NCI-H446 (cell line): ENCODE data around the gene DIP2A.
"Not testable (repeated sequence)": the region's sequence is repeated elsewhere in the genome, so short reads cannot be mapped to it uniquely, and the experiment has no call there.

ENCODE experiments used
- DNase-seq, 2 experiments: peaks; one replicate each; lab custom pipeline; 2025; lab: John Stamatoyannopoulos, UW

DIP2A gene

DNA sequence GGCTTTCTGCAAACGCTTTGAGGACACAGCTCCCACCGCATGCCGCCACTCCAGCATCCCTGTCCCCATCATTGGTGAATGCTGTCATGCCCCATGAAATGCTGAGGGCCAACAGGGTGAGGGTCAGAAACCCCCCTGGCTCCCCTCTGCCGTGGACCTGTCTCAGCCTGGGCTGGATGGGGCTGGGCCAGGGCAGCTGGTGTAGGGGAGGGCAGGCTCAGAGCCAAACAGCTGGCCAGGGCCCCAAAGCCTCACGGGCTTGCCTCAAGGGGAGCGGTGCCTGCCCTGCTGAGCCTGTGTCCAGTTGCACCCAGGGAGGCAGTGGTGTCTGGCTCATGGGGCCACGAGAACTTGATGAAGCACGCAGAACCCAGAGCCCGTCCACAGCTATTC, 96.5 kb downstream of the DIP2A start:
- no peak for DNase-seq

DNA sequence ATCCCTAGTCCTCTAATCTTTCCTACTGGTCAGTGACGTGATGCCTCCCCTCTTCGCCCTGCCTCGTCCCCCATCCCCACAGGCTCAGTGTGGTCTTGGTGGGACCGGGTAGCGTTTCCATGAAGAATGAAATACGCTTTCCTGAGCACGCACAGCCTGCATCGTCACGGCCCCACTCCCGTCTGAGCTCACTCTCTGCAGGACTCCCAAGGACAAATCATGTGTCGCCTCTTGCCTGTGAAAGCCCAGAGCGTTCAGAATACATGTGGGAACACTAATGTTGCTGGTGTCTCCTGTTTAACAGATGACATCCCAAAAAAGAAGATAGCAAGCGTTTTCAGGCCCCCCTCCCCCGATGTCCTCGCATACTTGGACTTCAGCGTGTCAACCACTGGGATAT, 97.0 kb downstream of the DIP2A start:
- DNase-seq: no peak

DNA sequence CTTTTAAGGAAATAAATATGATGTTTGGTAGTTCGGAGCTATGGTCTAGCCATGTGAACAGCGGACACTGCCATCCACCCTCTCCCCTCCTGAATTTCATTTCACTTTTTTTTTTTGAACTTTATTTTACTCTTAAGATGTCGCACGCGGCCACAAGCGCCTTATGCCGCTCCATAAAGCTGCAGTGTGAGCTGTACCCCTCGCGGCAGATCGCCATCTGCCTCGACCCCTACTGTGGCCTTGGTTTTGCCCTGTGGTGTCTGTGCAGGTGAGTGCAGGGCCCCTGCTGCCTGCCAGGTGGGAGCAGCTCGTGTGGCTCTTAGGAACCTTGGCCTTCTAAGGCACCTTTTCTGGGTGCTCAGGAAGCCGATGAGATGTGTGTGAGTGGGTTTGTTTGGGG, 98.1 kb downstream of the DIP2A start:
- DNase-seq: no peak

DNA sequence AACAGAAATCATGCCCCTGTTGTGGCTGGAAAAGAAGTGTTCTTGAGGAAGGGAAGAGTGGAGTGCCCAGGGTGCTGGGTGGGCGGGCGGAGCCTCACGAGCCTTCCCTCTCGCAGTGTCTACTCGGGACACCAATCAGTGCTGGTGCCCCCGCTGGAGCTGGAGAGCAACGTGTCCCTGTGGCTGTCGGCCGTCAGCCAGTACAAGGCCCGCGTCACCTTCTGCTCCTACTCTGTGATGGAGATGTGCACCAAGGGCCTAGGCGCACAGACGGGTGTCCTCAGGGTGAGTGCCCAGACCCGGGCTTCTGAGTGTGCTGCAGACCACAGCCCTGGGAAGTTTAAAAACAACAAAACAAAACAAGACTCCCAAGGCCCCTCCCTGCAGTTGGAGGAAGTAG, 98.8 kb downstream of the DIP2A start:
- no peak for DNase-seq

DNA sequence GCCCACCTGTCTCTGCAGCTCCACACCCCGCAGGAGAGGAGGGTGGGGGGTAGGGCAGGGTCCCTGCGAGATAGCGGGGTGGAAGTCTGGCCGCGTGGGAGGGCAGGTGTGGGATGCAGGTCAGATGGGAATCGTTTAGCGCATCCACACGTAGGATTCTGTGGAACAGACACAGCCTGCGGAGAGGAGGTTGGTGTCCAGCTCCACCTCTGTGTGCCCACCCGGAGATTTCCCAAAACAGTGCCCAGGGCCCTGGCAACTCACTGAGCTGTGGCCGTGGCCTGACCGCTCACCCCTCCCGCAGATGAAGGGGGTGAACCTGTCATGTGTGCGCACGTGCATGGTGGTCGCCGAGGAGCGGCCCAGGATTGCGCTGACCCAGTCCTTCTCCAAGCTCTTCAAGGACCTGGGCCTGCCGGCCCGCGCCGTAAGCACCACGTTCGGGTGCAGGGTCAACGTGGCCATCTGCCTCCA, 99.3 kb downstream of the DIP2A start:
- DNase-seq: no peak

DNA sequence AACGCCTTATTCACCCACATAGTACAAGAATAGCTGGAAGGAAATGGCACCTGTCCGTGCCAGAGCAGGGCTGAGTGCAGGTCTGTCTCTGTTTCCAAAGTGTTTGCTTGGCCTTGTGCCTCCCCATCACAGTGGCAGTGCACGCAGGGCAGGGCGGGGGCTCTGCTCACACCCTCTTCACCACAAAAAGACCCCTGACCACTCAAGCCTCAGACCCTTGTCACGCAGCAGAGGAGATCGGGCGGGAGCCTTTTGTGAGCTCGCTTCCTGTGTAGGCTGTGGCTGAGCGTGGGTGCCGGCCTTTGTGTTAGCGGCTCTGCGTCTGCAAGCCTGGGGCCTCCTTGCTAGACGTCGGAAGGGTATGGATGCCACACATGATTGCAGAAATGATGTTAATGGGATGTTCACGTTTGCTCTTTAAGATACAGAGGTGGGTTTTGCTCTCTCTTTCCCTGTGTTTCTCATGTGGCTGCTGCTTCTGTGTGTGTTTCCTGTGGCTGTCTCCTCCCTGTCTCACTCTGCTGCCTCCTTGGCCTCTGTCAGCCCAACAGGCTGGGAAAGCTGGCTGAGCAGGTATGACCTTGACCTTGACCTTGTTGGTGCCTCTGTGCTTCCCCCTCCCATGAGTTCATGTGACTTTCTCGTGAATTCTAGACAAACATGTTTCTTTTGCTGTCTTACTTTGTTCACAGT, 100.7 kb downstream of the DIP2A start:
- DNase-seq: no peak

DNA sequence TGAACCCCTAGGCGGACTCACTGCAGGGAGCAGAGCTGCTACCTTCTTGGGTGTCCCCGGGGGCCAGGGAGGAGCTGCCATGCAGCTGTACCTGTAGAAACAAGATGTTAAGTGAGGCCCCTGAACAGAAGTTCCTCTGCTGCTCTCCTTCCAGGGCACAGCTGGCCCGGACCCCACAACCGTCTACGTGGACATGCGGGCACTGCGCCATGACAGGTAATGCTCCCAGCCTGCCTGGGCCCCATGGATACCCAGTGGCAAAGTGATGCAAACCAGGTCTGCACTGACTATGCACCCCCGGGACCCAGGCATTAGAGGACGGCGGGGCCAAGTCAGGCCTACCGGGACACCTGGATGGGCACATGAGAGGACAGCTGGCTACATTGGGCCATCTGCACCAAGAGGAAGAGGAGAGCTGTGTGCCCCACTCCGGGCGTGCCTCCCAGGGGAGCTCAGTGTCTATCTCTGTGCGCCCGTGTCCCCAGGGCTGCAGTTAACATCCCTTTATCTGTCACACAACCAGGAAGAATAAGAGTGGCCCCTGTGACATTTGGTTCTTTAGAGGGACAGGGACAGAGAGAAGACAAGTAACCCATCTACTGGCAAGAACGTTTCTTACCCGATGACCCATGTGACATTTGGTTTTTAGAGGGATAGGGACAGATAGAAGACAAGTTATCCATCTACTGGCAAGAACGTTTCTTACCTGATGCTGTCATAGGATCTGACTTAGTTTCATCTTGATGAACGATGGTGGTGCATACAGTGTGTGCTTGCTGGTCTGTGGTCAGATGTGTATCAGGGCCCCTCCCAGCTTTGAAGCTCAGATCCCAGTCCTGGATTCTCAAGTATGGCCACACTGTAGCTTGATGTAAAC, 102.1 kb downstream of the DIP2A start:
- no peak for DNase-seq

DNA sequence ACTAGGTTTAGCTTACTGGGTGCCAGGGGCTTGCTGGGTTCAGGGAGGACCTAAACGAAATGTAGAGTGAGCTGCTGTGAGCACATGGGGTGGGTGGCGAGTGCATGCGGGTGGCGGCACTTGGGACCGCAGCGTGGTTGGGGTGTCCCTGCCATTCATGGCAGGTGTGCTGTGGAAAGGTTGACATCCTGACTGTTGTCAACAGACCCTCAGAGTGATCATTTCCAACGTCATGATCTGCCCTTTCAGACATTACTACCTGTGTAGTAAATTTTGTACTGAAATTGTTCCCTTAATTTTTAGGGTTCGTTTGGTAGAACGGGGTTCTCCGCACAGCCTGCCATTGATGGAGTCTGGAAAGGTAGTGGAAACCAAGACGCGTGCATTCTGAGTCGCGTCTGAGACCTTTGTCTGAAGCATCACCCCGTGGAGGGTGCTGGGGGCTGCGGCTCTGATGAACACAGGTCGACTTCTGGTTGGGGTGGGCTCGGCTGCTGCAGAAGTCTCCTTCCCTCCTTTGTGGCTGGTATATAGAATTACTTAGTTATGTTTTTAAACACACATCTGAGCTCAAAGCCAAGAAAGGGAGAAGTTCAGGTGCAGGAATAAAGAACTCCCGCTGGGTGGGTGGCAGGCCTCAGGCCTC, 102.9 kb downstream of the DIP2A start:
- DNase-seq: no peak

DNA sequence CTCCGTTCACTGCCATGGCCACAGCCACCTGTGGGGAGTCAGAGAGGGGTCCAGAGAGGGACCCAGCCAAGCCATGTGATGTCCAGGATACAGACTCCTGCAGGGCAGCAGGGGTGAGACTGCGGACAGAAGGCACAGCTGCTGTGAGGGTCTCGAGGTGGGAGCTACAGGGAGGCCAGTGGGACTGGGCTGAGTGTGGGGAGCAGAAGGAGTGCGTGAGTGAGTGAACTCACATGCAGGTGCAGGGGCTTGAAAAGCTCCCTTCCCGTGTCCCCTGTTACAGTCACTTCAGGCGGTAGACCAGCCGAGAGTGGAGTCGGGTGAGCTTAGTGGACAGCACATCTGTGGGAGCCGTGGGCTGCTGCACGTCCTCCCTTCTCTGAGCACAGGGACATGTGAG, 103.8 kb downstream of the DIP2A start:
- no peak for DNase-seq

DNA sequence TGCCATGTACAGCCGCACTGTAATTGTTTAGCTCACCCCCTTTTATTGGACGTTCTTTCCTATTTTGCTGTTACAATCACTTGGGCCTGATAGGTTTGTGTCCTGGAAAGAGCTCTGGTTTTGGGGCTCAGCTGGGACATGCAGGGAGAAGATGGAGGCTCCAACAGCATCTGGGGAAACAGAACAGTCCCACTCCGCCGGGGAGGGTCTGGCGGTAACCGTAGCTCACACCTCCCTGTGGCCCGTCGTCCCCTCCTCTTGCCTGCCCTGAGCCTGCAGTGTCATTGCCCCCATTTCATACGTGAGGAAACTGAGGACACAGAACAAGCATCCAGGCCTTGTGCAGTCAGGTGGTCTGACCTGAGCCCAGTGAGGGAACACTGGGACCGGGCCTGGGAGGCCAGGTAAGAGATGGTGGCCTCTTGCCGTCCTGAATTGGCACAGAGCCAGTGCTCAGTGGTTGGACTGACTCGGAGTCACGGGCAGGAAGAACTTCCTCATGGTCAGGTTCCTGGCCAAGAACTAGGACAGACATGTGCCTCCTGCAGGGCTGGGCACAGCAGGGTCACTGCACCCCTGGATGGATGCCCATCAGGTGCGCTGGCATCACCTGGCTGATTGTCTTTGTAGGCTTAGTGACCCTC, 104.4 kb downstream of the DIP2A start:
- DNase-seq: no peak

DNA sequence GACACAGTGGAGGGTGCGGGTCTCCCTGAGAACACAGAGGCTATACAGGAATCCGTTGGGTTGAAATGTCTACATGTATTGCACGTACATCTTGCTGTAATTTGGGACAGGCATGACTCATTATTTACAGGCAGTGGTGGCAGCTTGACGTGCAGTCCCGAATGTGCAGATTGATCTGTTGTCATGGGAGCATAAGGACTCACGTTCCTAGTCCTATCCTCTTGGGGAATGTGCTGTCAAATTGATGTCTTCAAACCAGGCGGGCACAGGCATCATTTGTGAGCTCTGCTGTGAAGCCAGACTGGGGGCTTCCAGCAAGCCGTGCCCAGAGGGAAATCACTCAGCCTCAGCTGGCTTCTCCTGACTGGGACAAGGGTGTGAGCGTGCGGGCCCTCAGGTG, 105.7 kb downstream of the DIP2A start:
- no peak for DNase-seq

DNA sequence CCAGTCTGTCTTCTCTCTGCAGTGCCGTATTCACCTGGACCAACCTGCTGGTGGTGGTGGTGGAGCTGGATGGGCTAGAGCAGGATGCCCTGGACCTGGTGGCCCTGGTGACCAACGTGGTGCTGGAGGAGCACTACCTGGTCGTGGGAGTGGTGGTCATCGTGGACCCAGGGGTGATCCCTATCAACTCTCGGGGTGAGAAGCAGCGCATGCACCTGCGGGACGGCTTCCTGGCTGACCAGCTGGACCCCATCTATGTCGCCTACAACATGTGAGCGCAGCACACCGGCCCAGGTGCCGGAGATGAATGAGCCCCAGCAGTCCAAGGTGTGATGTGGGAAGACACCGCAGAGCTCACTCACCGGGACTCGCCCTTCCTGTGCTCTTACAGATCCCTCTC, 108.7 kb downstream of the DIP2A start:
- no peak for DNase-seq

DNA sequence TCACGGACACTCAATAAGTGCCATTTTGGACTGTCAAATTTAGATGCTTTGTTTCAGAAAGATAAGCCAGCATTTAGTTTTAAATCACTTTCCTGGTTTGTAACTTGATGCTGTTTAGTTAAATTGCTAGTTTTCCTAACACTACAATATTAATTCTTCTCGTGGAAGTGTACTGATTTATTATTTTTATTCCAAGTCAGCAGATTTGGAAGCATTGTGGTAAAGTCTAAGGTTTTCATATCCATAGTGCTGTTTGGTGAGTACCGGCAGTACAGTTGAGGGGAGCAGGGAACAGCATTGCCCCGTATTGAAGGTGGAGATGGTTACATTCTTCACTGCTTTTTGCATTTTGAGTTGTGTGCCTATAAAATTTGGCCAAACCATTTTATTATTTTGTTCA, 109.9 kb downstream of the DIP2A start:
- no peak for DNase-seq

DNA sequence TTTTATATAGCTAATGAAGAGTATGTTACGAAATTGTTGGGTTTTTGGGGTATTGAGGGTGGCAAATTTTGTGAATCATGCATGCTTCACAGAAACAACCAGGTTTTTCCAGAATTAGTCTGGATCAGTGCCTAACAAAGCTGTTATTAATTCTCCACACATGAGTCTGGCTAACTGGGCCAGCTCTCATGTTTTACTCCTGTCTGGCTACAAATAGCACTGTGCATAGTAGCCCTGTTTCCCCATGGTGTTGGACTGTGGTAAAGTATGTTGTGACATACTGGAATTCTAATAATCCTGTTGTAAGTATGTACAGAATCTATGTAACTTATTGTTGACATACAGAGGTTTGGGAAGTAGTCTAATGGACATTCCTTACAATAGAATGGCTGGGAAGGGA, 110.4 kb downstream of the DIP2A start:
- DNase-seq: no peak

DNA sequence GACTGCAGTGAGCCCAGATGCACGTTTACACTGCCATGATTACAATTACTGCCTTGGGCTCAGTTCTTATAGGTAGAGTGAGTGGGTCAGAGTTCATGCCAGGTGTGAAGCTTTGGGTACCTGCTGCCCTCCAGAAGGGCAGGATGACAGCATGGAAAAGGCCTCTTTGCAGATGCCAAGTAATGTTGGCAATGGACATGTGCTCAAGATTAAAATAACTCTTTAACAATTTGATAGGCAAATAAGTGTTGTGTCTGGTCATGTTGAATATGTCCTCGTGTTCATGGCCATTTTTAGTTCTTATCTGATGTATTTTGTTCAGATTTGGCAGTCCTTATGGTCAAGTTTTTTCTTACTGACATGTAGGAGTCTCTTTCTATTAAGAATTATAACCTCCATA, 111.4 kb downstream of the DIP2A start:
- no peak for DNase-seq

DNA sequence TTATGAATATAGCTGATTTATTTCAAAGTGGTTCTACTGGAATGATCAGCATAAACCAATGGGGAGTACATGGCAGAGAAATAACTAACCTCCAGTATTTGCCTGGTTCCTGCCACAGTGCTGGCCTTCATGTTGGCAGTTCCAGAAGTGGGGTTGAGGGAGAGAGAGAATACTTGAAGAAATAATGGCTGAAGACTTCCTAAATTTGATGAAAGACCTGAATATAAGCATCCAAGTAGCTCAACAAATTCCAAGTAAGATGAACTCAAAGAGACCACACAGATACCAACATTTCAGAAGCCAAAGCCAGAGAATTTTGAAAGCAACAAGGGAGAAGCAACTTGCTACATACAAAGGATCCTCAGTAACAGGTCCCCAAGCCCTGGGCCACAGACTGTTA, 111.9 kb downstream of the DIP2A start:
- no peak for DNase-seq

DNA sequence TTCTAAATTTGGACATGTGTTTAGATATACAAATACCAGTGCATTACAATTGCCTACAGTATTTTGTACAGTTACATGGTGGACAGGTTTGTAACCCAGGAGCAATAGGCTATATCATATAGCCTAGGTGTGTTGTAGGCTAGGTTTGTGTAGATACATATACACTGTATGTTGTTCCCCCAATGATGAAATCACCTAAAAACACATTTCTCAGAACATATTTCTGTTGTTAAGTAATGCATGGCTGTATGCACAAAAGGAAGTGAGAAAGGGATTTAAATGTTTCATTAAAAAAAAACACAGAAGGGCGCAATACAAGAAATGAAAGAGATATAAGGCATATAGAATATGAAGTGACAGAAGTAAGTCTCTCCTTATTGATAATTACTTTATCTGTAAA, 114.2 kb downstream of the DIP2A start:
- no peak for DNase-seq

DNA sequence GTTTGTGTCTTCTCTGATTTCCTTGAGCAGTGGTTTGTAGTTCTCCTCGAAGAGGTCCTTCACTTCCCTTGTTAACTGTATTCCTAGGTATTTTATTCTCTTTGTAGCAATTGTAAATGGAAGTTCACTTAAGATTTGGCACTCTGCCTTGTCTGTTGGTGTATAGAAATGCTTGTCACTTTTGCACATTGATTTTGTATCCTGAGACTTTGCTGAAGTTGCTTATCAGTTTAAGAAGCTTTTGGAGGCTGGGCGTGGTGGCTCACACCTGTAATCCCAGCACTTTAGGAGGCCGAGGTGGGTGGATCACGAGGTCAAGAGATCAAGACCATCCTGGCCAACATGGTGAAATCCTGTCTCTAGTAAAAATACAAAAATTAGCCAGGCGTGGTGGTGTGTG, 119.1 kb downstream of the DIP2A start:
- not testable (repeated sequence) for DNase-seq

DNA sequence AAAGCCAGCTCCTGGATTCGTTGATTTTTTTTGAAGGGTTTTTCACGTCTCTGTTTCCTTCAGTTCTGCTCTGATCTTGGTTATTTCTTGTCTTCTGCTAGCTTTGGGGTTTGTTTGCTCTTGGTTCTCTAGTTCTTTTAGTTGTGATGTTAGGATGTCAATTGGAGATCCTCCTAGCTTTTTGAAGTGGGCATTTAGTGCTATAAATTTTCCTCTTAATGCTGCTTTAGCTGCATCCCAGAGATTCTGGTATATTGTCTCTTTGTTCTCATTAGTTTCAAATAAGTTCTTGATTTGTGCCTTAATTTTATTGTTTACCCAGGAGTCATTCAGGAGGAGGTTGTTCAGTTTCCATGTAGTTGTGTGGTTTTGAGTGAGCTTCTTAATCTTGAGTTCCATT, 120.7 kb downstream of the DIP2A start:
- not testable (repeated sequence) for DNase-seq

DNA sequence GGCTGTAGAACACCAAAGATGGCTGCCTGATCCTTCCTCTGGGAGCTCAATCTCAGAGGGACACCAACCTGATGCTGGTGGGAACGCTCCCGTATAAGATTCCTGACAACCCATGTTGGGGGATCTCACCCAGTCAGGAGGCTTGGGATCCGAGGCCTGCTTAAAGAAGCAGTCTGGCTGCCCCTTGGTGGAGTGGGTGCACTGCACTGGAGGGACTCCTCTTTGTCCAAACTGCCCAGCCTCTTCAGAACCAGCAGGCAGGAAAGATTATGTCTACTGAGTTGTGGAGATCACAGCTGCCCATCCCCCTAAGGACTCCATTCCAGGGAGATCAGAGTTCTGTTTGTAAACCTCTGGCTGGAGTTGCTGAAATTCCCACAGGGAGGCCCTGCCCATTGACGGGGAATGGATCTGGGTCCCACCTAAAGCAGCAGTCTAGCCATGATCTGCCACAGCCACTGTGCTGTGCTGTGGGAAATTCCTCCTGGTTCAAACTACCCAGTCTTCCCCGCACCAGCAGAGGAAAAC, 123.2 kb downstream of the DIP2A start:
- DNase-seq: no peak

DNA sequence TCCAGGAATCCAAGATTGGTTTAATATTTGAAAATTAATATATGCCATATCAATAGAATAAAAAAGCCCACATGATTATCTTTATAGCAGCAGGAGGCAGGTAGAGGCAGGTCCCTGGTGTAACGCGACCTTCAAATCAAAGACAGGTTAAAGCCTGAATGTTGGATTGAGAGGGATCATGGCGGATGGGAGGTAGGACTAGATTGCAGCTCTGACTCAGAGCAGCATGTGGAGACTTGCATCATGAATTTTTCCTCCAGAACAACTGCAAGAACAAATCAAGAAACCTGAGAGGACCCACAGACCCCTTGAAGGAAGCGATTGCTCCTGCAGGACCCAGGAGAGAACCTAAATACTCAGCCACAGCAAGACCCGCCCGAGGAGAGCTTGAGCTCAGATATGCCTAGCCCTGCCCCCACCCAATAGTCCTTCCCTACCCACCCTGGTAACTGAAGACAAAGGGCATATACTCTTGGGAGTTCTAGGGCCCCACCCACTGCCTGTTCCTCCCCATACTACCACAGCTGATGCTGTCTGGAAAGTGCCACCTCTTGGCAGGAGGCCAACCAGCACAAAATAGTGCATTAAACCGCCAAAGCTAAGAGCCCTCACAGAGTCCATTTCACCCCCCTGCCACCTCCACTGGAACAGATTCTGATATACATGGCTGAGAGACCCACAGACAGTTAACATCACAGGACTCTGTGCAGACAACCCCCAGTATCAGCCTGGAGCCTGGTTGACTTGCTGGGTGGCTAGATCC, 126.7 kb downstream of the DIP2A start:
- DNase-seq: no peak
